RKO (cell line): Measurements from ENCODE around the gene SNAPC4.

Experiments used
- DNase-seq: peaks from one replicate; pipeline ENCODE4 v3.0.0-alpha.2; 2016; ENCODE audit warnings: low spot score

The SNAPC4 gene

GRCh38 chr9:136392538-136393449 lies 7.2 kb downstream of the SNAPC4 start:
- no peak for DNase-seq

GRCh38 chr9:136391737-136392537 lies 8.0 kb downstream of the SNAPC4 start:
- no peak for DNase-seq

DNA sequence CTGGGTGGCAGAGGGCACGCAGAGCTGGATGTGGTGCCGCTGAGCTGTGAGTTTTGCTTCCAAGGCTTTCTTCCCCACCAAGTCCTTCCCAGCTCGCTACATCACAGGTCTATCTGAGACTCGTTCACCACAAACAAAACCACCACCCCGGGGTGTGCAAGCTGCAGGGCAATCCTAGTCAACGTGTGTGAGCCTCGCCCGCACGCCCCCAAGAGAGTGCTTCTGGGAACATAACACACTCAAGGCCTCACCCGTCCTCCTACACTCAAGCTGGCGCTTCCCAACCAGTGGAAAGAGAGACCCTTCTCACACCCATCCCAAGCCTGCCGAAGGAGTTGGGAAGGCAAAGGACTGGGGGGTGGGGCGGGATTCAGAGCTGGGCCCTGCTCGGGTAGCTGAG lies 10.6 kb downstream of the SNAPC4 start:
- no peak for DNase-seq

GRCh38 chr9:136387217-136387616 lies 12.8 kb downstream of the SNAPC4 start:
- DNase-seq: no peak

DNA sequence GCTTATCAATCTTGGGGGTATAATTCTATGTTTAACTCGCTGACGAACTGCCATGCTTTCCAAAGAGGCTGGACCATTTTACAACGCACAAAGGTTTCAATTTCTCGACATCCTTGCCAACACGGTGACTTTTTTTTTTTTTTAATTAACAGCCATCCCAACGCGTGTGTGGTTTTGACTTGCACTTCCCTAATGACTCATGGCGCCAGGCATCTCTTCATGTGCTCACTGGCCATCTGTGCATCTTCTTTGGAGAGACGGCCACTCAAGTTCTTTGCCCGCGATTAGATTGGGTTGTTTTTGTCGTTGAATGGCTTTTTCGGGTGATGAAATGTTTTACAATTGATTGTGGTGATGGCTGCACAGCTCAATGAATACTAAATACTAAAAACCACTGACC lies 14.0 kb downstream of the SNAPC4 start:
- DNase-seq: no peak

GRCh38 chr9:136385015-136385414 lies 15.0 kb downstream of the SNAPC4 start:
- DNase-seq: no peak

DNA sequence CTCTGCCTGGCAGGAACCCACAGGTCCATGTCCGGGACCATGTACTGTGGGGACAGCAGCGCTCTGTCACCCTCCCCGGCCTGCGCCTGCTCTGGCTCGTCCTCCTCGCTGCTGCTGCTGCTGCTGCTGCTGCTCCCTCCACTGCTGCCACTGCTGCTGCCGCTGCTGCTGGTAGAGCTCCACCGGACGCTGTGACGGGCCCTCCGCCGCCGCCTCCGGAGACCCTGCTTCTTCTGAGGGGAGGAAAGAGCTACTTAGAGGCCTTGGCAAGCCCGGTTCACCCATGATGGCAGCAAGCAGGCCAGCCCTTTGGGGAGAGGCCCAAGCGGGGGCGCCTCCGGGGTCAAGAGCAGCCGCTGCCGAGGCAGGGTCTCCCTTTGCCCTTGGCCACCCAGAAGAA lies 16.5 kb downstream of the SNAPC4 start:
- DNase-seq: no peak

DNA sequence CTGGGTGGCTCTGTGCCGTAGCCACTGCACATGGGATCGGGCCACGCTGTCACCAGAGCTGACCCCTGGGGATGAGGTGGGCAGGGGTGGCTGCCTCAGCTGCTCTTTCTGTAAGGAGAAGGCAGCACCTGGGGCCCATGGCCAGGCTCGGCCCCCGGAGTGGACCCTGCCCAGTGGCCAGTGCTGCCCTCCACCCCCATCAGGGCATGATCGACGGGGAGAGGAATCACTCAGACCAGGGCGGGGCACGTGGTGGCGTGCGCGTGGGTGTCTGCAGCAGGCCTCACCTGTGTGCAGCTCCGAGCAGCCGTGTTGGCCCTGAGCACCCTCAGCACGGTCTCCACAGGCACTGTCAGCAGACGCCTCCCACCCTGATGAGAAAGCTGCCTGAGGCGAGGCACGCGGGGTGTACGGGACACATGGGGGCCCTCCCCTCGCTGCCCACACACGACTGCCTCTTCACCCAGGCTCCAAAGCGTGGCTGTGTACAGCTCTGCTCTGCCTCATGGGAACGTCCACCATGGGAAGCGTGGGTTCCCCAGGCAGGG lies 17.9 kb downstream of the SNAPC4 start:
- DNase-seq: no peak

DNA sequence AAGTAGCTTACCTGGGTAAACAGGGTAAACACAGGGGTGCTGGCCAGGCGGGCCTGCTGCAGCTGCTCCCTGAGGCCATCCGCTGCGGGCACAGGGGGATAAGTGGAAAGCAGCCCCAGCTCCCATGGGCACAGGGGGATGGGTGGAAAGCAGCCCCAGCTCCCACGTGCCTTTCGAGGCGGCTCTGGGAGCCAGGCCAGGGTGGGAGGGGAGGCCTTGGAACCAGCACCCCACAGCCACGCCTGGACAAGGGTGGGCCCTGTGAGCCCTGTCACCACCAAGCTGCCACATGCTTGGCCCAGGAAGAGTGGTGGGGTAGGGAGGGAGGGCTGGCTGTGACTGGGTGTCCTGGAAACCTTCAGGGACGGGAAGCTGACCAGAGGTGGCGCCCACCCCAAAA lies 18.7 kb downstream of the SNAPC4 start:
- no peak for DNase-seq

GRCh38 chr9:136380381-136380780 lies 19.6 kb downstream of the SNAPC4 start:
- no peak for DNase-seq

GRCh38 chr9:136379891-136380290 lies 20.1 kb downstream of the SNAPC4 start:
- DNase-seq: no peak

- no peak for DNase-seq
Observed at GRCh38 chr9:136379401-136379800, 20.6 kb downstream of the SNAPC4 start.

- no peak for DNase-seq
Observed at GRCh38 chr9:136379003-136379287, 21.0 kb downstream of the SNAPC4 start.

GRCh38 chr9:136378170-136379002 lies 21.6 kb downstream of the SNAPC4 start:
- DNase-seq: no peak

GRCh38 chr9:136377341-136378169 lies 22.4 kb downstream of the SNAPC4 start:
- DNase-seq: no peak

- no peak for DNase-seq
Observed at GRCh38 chr9:136376457-136376856, 23.5 kb downstream of the SNAPC4 start.

DNA sequence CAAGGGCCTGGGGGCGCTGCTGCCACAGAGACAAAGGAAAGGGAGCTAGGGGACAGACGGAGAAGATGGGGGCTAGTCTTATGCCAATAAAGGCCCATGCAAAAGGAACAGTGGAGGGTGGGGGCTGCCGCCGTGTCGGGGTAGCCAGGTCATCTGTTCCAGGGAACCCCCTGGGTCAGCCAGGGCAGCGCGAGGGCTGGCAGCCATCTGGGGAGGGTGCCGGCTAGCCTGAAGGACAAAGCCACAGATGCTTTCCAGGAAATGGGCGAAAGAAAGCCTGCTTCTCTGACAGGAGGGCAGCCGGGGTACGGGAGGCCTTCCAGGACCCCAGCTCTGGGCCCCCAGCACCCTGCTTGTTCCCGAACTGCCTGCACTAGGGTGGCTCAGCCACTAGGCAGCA lies 24.9 kb downstream of the SNAPC4 start:
- no peak for DNase-seq

DNA sequence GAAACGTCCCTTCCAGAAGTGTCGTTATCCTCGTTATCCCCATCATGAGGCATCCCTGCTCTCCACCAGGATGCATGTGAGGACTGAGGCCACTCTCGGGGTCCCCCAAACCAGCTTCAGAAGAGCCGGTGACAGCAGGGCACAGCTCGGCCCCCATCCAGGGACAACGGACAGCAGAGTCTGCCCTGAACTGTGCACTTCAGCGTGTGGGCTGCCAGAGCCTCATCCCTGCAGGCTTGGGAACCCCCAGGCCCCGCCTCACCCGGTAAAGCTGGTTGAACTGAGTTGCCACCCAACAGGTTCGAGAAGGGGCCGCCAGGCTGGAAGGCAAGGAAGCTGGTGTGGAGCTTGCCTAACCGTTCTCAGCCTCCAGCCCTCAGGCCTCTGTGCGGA lies 25.8 kb downstream of the SNAPC4 start:
- no peak for DNase-seq

DNA sequence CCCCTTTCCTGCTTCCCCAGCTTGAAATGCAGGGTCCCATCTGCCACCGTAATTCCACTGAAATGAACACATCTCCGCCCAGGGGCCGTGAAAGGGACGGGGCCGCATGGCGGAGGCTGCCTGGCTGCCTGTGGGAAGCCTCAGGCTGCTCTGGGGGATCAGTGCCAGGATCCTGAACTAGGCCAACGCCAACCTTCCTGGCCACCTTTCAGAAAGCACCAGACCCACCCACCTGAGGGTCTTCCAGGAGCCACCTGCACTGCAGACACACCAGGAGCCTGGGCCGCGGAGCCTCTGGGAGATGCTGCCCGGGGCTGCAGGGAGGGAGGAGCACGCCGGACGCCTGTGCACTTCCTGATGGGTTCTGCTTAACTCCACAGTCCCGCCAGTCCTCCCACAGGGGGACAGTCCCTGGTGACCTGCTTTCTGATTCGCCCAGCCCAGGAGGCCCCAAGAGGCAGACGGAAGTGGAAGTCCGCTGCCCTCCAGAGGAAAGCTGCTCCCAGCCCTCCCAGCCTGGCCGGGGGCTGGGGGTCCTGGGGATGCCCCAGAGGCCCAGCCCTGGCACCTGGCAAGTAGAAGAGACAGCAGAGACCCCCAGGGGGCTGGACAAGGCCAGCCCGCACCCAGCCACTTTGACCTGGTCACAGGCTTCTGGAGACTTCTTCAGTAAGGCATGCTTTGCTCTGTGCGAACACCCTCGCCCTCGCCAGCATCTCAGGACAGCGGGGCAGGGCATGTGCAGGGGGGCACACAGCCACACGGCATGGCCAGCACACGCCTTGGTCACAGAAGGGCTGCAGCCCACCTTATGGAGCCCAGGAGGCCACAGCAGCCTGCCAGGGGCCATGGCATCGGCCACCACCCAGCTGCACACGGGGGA lies 26.4 kb downstream of the SNAPC4 start, which contains the start of gene CARD9:
CARD9 (minus strand) TSS at position 370 of the 883 bp plus-strand sequence. CDS start 1,591 bp downstream, outside the sequence.
- no peak for DNase-seq
